HepG2 (cell line): ENCODE data around the gene DCC. TPM values are rescaled to one million over a fixed set of nuclear protein-coding genes. Genes with fewer than 3 reads are reported as not detected.

Experiments used
- ATAC-seq: fragments of 200-7000 bp; cut with Tn5 transposase; 3 replicates; pipeline ENCODE4 v1.9.1; 2020; ENCODE audit warnings: mild to moderate bottlenecking, moderate library complexity
- BruUV-seq: library from RNA; stranded (reverse); fragments of 400-500 nt; replicated peaks from 2 replicates; lab custom pipeline; 2021; lab: Mats Ljungman, UMichigan
- CTCF ChIA-PET: fragments of 300-600 bp; formaldehyde crosslinking; extraction: SDS; loops from one replicate; lab custom pipeline; 2021; ENCODE audit warnings: low total read pairs, inconsistent platforms, low intra/inter-chr PET ratio; lab: Yijun Ruan, JAX
- POLR2A ChIA-PET: fragments of 350-600 bp; sonication (Branson Sonifier 250); formaldehyde crosslinking; loops from one replicate; lab custom pipeline; 2020; ENCODE audit warnings: antibody characterized with exemption, inconsistent platforms; lab: Yijun Ruan, JAX
- DNase-seq: peaks from one replicate; pipeline ENCODE4 v3.0.0-alpha.2; 2015; ENCODE audit warnings: low spot score
- FAIRE-seq: peaks from 3 replicates; lab custom pipeline; 2011; peaks lifted over from hg19 to GRCh38; lab: Jason Lieb, UNC
- H2AFZ ChIP-seq: one replicate; pipeline ENCODE4 v1.6.1; 2011; ENCODE audit warnings: low read length, inconsistent platforms
- H3K27ac ChIP-seq: fragments of 300-600 bp; 3 replicates; pipeline ENCODE4 v1.8.0; 2011; ENCODE audit warnings: mixed run types, mild to moderate bottlenecking, mixed read lengths, low read length, inconsistent platforms; ENCODE audit not compliant: insufficient read depth; ENCODE audit errors: extremely low read length
- H3K27me3 ChIP-seq, 2 experiments: fragments of 200-600 bp in 1 of 2; 2 replicates in 1 of 2; 3 replicates in 1 of 2; pipeline versions ENCODE4 v1.6.0 to v1.8.0; 2011; ENCODE audit warnings: low read length in 2 of 2, mild to moderate bottlenecking in 2 of 2, moderate library complexity in 2 of 2, inconsistent platforms in 1 of 2; ENCODE audit not compliant: insufficient read depth in 2 of 2, control insufficient read depth in 1 of 2
- H3K36me3 ChIP-seq, 2 experiments: fragments of 200-600 bp in 1 of 2; replicated peaks in 1 of 2; 2 replicates in 1 of 2; 3 replicates in 1 of 2; pipeline versions ENCODE4 v1.5.1 to v1.8.0; 2011; ENCODE audit warnings: low read length in 2 of 2, inconsistent platforms in 1 of 2; ENCODE audit not compliant: insufficient read depth in 2 of 2, control insufficient read depth in 1 of 2
- H3K4me1 ChIP-seq: 2 replicates; pipeline ENCODE4 v1.5.1; 2012; ENCODE audit warnings: low read length, inconsistent platforms; ENCODE audit not compliant: insufficient read depth
- H3K4me2 ChIP-seq: 2 replicates; pipeline ENCODE4 v1.6.0; 2011; ENCODE audit warnings: low read depth, low read length, inconsistent platforms
- H3K4me3 ChIP-seq, 3 experiments: fragments of 200-600 bp in 1 of 3; sonication (generic), shearing (Covaris generic) in 1 of 3; replicated peaks in 1 of 3; 2 replicates each; pipeline ENCODE4 v1.5.1; 2011 to 2016; ENCODE audit warnings: low read length in 3 of 3, inconsistent platforms in 2 of 3, low read depth in 2 of 3, mild to moderate bottlenecking in 2 of 3, control low read depth in 1 of 3, mixed read lengths in 1 of 3; ENCODE audit not compliant: insufficient read depth in 1 of 3
- H3K79me2 ChIP-seq: one replicate; pipeline ENCODE4 v1.6.1; 2011; ENCODE audit warnings: low read length, inconsistent platforms; ENCODE audit not compliant: insufficient read depth
- H3K9ac ChIP-seq: 2 replicates; pipeline ENCODE4 v1.6.0; 2011; ENCODE audit warnings: mild to moderate bottlenecking, low read depth, low read length, inconsistent platforms; ENCODE audit not compliant: insufficient read depth
- H3K9me3 ChIP-seq: 2 replicates; pipeline ENCODE4 v1.5.1; 2012; ENCODE audit warnings: mild to moderate bottlenecking, low read length
- H4K20me1 ChIP-seq: 2 replicates; pipeline ENCODE4 v1.6.0; 2011; ENCODE audit warnings: inconsistent platforms, mild to moderate bottlenecking, low read length, moderate library complexity; ENCODE audit not compliant: insufficient read depth
- BCL6 ChIP-seq: IDR thresholded peaks from 2 replicates; pipeline ENCODE4 v1.6.1; 2016; ENCODE audit warnings: missing genetic modification reagents, missing compliant biosample characterization
- CCAR2 ChIP-seq: fragments of 200-400 bp; formaldehyde crosslinking; optimal IDR thresholded peaks from 2 replicates; pipeline ENCODE3; 2018; ENCODE audit warnings: low read depth, mild to moderate bottlenecking, low read length, moderate library complexity
- CREB1 ChIP-seq, 2 experiments: fragments of 450-650 bp in 1 of 2; IDR thresholded peaks; 2 replicates each; pipeline ENCODE4 v1.6.1; 2016 to 2017; ENCODE audit warnings: control low read depth in 1 of 2, mild to moderate bottlenecking in 1 of 2, missing compliant biosample characterization in 1 of 2, missing genetic modification characterization in 1 of 2
- KLF6 ChIP-seq: IDR thresholded peaks from 2 replicates; pipeline ENCODE4 v1.8.0; 2016; ENCODE audit warnings: missing biosample characterization, missing genetic modification reagents
- SNAI1 ChIP-seq: sonication (generic); formaldehyde crosslinking; IDR thresholded peaks from 2 replicates; pipeline ENCODE4 v1.5.0; 2020; ENCODE audit warnings: mild to moderate bottlenecking, missing genetic modification reagents, borderline replicate concordance
- WGBS: methylation state at CpG from one replicate; pipeline ENCODE4 v1.1.6; 2017; ENCODE audit warnings: low lambda C conversion rate; 5-methylcytosine and 5-hydroxymethylcytosine counted together
- in situ Hi-C: cut with HindIII; loops from 2 replicates; pipeline ENCODE4 v1.10.0; 2017; ENCODE audit warnings: low pct_unique_long_range_greater_than_20kb; ENCODE audit not compliant: extremely low pct_ligation_motif_present
- intact Hi-C: fragments of 100-400 bp; cut with micrococcal nuclease; formaldehyde crosslinking; loops from one replicate; pipeline ENCODE4 v1.10.0; 2022; ENCODE audit not compliant: unreplicated experiment
- polyA plus RNA-seq, 8 experiments: library from polyadenylated mRNA; depleted of rRNA in 3 of 8; stranded (reverse) in 7 of 8; unstranded in 1 of 8; fragments of >200 nt; fragmentation: Illumina TruSeq in 4 of 8; extraction: Trizol in 4 of 8; gene quantifications; 2 replicates each; pipeline versions ENCODE4 v1.2.1 to v1.2.3, GENCODE V29; 2011 to 2016; ENCODE audit warnings: low read depth in 4 of 8, missing spikeins in 1 of 8, mixed read lengths in 1 of 8; ENCODE audit not compliant: insufficient read depth in 1 of 8
- total RNA-seq, 5 experiments: library from RNA; depleted of rRNA; stranded (reverse); fragments of >200 nt; fragmentation: Illumina TruSeq; extraction: Trizol; gene quantifications; 2 replicates each; pipeline ENCODE4 v1.2.3, GENCODE V29; 2016; ENCODE audit warnings: low read depth in 1 of 5

The DCC gene
- total and polyA plus RNA-seq, 2 of the 13 experiments (the other 11 are each of a cell fraction or from before 2014, with no cell fraction given): not detected

DNA sequence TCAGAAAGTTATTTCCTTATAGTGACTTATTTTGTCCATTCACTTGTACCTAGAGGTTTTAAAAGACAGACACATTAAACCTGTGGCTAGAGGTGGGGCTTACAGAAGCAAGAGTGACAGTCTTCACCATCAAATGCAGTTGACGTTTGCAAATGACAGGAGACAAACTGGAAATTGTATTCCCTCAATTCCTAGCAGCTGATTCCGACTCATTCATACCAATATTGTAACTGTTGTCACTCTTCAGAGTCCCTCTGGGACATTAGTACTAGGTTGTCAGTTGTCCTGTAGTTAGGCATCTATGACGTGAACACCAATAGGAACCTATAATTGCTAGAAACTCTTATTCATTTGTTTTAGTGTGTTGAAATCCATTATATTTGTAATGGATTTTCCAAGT lies 794.7 kb downstream of the DCC start:
- H3K4me2 ChIP-seq: no peak overlapping the region
- no peaks in the 10 kb centered on the region for H3K27me3 ChIP-seq
- no peaks in the 10 kb centered on the region for H3K79me2 ChIP-seq
- ChIA-PET POLR2A (no interaction called here), CTCF (no interaction called here)
- DNase-seq: no peak
- no TSS peak for BruUV-seq
- peaks cover 4% of the 10 kb centered on the region for H3K9me3 ChIP-seq
- 3% methylated on average over 3 of the region's 3 CpGs for WGBS
- H3K27ac ChIP-seq: no peak overlapping the region
- H4K20me1 ChIP-seq: no peaks in the 10 kb centered on the region
- no peak overlapping the region for H3K4me3 ChIP-seq
- no peak for FAIRE-seq
- H3K36me3 ChIP-seq: no peaks in the 10 kb centered on the region
- in situ Hi-C loops (no loop called here), intact Hi-C loops (no loop called here)
- H3K9ac ChIP-seq: no peak overlapping the region
- H2AFZ ChIP-seq: no peak overlapping the region
- no peak for TF ChIP-seq BCL6 (CRISPR knock-in tag)
- no peak for TF ChIP-seq SNAI1 (CRISPR knock-in tag)
- TF ChIP-seq CCAR2: no peak
- TF ChIP-seq CREB1 (IDR thresholded peaks at IDR 0.05): peak; percentile 45; the same call in 1 of the 2 replicates
- no peak for TF ChIP-seq CREB1 (CRISPR knock-in tag; IDR thresholded peaks at IDR 0.05)
- H3K4me1 ChIP-seq: no peaks in the 10 kb centered on the region
- ATAC-seq: no peak

DNA sequence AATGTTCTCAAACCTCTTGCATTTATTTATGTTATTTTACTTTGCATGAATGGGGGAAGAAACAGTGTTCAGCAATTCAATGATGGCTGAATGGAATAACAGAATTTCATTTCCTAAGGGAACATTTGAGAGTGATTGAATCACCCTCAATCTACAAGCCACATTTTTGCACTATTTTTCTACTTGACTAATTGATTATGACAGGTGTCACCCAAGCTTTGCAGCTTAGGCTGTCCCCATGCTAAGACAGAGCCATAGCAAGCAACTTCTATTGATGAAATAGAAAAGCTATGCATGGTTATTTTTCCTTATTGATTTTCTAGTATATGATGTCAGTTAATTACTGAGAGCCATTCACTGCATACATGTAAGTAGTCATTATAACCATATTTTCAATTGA lies 795.7 kb downstream of the DCC start:
- H4K20me1 ChIP-seq: no peaks in the 10 kb centered on the region
- FAIRE-seq (no peak), ATAC-seq (no peak), DNase-seq (no peak)
- no peak overlapping the region for H3K4me3 ChIP-seq
- BruUV-seq: no TSS peak
- H3K9ac ChIP-seq: no peak overlapping the region
- H3K27ac ChIP-seq: no peak overlapping the region
- no peak overlapping the region for H2AFZ ChIP-seq
- no peaks in the 10 kb centered on the region for H3K36me3 ChIP-seq
- ChIA-PET CTCF (no interaction called here), POLR2A (no interaction called here)
- H3K27me3 ChIP-seq: no peaks in the 10 kb centered on the region
- peaks cover 4% of the 10 kb centered on the region for H3K9me3 ChIP-seq
- intact Hi-C loops (no loop called here), in situ Hi-C loops (no loop called here)
- H3K4me1 ChIP-seq: no peaks in the 10 kb centered on the region
- no peak overlapping the region for H3K4me2 ChIP-seq
- H3K79me2 ChIP-seq: no peaks in the 10 kb centered on the region
- TF ChIP-seq KLF6 (CRISPR knock-in tag): no peak
